ENCODE data around the gene CITED1.
"Not testable (repeated sequence)": the region's sequence is repeated elsewhere in the genome, so short reads cannot be mapped to it uniquely, and the experiment has no call there.

CITED1 gene

DNA sequence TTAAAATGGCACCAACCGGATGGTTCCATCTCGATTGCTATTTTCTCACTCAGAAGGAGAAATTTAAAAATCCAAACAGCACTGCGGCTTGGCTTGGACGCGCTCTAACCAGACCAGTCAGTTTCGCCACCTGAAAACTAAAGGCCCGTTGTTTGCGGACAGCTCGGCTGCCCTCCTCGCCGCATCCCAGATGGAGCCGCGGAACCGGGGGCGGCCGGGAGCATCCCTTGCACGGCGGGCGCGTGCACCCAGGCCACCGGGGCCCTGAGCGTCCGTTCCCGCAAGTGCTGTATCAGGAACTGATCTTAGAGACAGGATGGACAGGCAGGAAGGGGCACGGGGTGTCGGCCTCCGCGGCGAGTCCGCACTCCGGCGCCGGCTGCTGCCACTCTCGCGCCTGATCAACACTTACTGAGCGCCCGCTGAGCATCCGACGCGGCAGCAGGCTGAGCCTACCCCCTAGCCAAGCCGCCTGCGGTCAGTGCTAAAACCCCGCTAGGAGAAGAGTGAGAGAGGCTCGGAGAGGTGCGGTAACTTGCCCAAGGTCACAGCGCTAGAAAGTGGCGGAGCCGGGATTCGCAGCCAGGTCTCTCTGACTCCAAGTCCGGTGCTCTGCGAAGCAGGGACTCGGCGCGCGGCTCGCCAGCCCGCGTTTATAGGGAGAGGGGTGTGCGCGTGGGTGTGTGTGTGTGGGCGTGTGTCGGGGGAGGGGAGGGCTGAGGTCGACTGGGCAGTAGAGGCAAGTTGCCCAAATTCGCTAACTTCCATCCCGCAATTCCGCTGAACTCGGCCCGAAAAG, at the start of gene CITED1:
CITED1 (minus strand) TSS at position 629 of the 799 bp plus-strand sequence. CDS start 3,045 bp downstream, outside the sequence.
- DNase-seq: no peak

GRCh38 chrX:72352786-72353185, 47.1 kb upstream of the CITED1 start:
- DNase-seq: no peak

GRCh38 chrX:72351606-72352334, 46.1 kb upstream of the CITED1 start:
- no peak for DNase-seq

DNA sequence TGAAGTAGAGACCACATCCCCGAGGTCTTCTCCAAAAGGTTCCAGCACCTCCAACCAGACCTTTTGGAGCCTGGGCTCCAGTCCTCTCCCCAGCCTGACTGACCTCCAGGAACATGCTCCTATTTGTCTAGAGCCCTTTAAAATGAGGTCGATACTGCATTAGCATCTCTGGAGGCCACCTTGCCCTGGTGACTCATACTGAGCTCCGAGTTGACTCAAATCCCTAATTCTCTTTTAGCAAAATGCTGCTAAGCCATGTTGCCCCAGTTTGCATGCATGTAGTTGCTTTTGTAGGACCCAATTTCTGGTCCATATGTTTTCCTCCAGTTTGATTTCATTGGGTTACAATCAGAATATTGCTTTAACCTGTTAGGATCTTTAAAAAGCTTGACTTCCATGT, 43.5 kb upstream of the CITED1 start:
- DNase-seq: no peak

DNA sequence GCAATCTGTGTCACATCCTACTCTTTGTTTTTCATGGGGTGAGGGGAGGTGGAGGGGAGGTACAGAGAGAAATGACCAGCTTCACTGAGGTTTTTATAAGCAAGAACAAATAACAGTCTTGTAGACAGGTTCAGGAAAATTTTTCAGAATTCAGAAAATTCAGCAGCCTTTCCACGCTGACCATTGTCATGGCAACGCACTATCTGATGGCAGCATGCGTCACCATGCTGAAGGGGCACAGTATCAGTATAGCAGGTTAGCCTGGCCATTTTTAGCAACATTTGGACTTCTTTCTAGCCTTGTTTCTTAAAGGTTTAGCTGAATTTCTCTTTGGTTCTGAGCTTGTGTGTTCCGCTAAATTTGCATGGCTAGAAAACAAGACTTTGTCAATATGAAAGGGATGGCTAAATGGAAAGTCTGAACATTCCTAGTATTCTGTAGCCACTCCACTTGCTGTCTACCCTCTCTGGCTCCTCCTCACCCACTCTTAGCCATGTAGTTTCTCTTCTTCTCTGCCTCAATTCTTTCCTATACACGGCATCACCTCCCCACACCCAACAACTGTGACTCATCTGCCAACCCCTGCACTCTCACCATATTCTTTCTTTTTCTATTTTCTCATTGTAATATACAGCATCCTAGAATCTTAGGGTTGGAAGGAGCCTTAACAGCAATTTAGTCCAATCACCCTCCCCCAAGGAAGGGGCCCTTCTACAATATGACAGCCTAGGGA, 42.7 kb upstream of the CITED1 start:
- no peak for DNase-seq

DNA sequence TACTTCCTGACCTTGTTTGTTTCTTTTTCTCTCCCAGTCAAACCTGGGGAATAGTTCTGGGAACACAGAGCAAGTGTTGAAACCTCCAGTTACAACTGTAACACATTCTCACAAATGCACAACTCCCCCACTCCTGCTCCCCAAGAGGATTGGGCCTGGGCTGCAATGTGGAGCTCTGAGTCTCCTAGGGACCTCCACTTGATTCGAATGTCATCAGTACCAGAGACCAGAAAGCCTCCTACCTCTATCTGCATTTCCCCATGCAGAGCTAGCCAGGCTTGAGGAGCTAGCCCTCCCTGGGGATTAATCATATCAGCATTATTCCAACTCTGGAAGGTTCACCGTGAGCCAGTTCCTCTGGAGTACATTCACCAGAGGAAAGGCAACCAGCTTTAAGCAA, 41.7 kb upstream of the CITED1 start:
- DNase-seq: no peak

- no peak for DNase-seq
These were observed 40.7 kb upstream of the CITED1 start for GRCh38 chrX:72346302-72346949.

DNA sequence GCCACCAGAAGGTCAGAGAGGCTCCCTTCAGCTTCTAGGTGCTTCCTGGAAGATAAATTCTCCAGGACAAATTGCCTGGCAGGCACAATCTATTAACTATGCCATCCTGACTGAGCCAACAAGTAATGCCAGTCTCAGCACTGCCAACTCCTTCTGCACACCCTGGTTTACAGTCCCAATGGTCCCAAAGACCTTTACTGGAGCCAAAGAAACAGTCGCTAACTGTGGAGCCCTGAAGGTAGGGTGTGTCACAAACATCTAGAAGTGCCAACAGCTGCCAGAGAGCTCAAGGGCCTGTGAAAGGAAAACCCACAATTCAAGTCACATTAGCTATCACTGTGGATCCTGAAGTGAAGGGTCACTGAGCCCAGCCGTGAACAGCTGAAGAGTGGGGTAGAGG, 34.9 kb upstream of the CITED1 start:
- no peak for DNase-seq

GRCh38 chrX:72340041-72340440, 34.3 kb upstream of the CITED1 start:
- DNase-seq: no peak

GRCh38 chrX:72330131-72330530, 24.4 kb upstream of the CITED1 start:
- no peak for DNase-seq

DNA sequence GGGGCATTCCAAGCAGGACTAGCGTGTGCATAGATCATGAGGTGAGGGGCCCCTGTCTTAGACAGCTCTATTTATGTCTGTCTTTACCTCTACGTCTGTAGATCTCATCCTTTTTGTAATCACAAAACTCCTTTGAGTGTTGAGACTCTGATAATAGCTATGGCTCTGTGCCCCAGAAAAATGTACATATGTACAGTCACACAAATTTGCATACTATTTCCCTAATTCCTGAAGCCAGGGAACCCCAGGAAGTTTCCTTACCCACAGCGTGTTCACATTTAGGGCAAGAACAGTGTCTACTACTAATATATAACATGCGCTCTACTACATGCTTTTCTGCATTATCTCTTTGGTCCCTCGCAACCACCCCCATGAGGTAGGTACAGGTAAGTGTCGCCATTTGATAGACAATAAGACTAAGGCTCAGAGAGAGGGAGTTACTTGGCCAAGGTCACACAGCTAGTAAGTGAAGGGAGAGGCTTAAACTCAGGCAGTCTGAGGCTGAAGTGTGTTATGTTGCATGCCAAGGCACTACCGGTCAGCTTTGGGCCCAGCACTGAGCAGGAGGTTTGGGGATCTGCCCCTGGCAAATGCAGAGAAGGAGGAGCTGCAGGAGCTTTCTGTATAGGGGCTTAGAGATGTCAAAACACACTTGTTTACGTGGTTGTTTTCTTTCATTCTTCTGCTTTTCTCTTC, 21.0 kb upstream of the CITED1 start:
- DNase-seq: no peak

GRCh38 chrX:72319651-72320050, 13.9 kb upstream of the CITED1 start:
- DNase-seq: not testable (repeated sequence)

DNA sequence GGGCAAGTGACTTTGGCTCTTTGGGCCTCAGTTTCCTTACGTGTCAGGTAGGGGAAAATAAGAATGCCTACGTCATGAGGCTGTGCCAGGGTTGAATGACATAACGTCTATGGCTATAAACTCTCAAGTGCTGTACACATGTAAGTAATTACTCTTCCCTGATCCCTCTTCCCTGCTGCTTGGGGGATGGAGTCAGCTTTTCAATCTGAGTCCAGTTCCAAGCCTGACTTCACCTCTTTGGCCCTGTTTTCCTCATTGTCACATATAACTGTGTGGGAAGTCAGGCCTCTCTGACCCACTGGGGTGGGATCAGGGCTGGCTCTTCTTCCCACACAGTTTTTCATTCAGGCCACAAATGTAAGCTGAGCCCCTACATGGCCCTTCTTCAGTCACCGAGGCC, 11.4 kb upstream of the CITED1 start:
- no peak for DNase-seq

GRCh38 chrX:72316408-72317110, 10.8 kb upstream of the CITED1 start:
- no peak for DNase-seq

DNA sequence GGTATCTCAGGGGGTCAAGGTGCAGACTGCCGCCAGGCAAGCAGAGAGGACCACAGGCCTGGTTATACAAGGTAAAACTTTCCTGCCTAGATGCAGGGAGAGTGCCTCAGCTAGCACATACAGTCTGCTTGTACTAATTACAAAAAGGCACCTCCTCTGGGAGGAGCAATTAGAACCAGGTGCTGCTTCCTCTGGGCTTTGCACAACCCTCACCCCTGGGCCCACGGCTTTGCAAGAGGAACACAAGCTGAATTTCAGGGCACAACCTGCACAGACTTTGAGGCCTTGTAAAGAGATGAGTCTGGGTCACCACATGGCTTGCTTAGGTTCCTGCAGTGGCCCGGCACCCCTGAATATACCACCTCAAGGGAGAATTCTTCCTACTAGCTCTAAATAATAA, 9.2 kb upstream of the CITED1 start:
- DNase-seq: peak; percentile 81

DNA sequence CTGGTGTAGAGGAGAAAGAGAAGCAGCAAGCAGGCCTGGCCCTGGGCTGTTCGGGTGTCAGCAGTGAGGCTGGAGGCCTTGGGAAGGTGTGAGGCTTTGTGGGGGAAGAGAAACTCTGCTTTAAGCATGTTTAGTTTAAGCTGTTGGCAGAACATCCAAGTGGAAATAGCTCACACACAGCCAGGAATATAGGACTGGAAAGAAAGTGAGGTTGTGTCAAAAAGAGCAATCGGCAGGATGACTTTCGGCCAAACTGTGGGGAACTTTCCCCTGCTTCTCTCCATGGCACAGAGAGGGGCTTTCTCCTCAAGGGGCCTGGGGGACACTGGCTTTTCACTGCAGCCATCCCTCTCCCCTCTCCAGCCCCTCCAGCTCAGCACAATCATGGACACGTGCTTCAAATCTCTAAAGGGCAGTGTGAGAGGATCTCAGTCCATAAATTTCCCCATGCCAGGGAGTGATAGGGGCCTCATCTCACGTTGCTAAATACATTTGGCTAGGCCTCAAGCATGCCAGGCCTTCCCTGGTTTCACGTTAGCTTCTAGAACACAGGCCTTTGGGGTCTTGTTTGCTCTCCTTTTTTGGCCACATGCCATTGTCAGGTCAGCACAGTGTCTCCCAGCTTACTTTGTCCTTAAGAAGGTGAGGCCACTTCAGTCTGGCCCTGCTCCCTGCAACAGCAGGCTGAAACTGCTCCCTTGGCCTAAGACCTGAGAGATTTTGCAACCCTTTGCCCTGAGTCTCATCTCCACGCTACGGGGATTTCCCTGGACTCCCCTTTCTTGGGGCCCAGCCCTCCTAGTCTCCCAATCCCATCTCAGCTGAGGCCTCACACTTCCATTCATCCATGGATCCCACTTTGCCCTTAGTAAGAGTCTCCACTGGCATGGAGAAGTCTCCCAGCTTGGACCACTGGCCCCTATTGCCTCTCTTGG, 8.3 kb upstream of the CITED1 start:
- DNase-seq: no peak

DNA sequence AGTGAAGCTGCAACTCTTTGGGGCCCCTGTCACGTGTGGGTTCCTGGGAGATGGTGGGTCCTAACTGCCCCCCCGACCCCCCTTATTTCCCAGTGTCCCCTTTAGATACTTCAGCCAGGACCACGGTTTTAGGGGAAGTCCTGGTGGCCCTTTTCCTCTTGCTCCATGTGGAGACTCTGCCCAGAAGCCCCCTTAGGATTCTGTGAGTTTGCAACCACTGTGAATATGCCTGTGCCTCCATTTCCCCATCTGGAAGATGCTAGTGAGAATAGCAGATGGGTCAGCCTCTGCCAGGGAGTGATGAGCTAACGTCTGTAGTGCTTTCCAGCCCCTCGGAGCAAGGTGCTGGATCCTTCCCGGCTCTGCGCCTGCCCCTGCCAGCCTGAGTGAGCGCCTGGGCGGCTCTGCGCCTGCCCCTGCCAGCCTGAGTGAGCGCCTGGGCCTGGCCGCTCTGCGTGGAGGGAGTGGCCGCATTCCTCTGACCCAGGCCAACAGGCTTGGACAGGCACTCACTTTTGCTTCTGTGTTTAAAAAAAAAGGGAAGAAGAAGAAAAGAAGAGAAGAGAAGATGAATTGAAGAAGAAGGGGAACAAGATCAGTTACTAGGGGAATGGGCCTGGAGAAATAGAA, 6.7 kb upstream of the CITED1 start:
- DNase-seq: no peak

DNA sequence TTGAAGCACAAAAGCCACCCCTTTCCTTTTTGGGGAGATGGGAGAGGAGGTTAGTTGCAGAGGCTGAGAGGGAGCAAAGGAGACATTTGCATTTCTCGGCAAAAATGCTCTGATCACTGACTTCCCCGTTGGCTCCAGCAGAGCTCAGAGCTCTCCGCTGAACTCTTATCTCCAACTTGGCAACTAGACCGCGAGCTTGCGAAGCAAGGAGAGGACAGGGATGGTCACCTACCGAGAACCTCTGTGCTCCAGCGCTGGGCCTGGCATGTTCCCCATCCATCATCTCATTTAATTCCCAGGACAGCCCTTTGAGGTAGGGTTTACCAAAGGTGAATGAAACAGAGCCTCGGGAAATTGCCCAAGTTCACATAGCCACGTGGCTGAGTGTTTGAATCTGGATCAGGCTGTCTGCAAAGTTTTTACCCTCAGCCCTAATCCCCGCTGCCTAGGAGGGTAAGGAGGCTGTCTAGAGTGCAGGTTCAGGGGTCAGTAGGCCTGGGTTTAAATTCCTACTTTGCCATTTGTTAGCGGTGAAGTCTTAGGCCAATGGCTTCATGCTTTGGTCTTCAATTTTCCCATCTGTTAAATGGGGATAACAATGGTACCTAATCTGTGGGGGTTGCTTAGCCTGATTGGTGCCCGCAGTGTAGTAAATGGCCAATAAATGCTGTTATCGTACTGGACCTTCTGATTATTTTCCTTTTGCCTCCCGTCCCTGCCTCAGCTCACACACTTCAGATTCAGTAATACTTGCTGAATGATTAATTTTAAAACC, 3.8 kb upstream of the CITED1 start:
- DNase-seq: no peak

DNA sequence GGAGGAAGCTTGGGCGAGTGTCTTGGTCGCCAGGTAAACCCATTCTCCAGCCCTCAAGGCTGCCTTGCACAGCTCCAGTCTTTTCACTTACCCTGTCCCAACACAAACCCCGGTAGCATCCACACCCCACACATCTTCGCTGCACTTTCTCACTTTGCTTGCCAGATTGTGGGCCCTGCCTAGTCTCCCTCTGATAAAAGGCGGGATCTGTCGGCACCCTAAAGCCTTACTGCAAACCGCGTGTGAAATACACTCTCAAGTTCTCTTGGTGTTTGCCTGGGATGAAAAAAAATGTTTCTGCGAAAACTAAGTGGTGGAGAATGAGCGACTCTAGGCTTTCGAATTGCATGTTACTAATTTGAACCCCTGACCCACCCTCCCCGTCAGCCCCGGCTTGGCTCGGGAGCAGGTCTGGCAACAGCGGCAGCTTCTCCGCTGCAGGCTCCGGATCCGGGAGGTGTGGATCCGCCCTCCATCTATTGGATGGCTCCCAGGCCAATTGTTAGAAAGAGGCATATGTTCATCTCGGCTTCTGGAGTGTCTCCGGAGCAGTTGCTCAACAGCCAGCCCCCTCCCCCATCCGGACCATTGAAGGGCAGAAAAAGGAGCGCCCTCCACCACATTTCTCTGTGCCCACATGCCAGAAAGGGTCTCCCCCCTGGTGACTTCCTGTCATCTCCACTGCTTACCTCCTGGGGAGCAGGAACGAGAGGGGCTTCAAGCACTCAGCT, 3.0 kb upstream of the CITED1 start:
- DNase-seq: peak; percentile 81

Data from NCI-H1436 (cell line).